ENCODE data around the gene DNAJB6. TPM values are rescaled to one million over a fixed set of nuclear protein-coding genes. Genes with fewer than 3 reads are reported as not detected.

DNAJB6 gene
- total RNA-seq, 1 experiment from 2014 or later = 124 TPM

DNA sequence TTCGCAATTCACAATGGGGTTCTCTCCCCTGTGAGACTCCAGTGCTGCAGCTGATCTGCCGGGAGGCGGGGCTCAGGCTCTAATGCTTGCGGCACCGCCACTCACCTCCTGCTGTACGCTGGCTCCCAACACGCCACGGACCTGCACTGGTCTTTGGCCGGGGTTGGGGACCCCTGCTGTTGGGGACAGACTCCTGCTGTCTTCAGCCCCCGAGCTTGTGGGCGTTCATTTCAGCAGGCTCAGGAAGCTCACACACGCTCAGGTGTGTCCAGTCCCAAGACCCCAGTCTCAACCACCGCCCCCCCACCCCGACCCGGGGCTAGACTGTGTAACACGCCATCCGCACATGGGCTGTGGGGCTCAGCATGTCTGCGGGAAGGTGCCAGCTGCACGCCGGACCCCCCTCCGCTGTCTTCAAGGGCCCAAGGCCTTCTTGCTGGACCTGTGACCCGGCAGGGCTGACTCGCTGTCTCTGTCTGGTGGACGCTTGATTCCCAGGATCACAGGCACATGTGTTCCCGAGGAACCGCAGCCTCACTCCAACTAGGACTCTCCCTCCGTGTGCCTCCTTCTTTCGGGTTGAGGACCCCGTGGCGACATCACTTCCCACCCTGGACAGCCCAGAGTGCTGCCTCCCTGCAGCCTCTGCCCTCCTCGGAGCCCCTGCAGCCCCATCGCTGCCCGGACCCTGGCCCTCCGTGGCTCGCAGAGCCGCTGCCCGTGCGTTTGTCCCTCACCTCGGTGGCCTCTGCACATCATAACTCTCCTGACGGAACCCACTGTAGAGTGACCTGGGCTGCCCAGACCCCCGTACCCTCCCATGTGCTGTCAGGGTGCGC lies 106.4 kb downstream of the DNAJB6 start:
- POLR2A ChIA-PET = no interaction called here

DNA sequence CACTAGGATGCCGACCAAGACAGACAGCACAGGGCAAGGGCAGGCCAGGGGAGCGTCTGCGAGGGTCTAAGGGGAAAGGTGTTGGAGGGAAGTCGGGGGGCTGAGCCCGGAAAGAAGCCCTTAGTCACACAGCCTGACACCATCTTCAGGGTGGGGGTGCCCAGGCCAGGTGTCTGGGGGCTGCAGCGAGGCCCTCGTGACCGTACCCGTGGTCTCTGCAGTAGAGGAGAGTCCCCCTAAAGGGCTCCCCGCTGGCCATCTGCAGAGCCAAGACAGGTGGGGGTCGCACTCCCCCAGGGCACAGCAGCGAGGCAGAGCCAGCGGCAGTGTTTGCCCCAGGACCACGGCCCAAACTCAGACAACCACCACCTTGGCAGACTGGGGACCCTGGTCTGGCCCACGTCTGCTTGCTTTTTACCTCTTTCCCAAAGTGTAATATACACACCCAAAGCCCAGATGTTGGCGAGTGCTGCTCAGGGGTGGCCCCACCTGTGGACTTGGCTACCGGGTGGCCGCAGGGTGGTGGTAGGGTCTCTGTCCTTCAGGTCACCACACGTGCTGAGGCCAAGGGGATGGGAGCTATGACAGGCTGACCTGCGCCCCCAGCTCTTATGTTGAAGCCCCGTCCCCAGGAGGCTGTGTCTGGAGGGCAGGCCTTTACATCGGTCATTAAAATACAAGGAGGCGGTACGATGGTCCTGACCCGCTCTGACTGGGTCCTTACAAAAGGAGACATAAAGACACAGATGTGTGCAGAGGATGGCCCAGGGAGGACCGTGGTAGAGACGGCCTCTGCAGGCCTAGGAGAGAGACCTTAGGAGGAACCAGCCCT lies 107.4 kb downstream of the DNAJB6 start:
- peaks cover 6% of the 10 kb centered on the region for H3K27me3 Mint-ChIP-seq (ENCODE audit: insufficient read depth, unreplicated experiment)
- no peak overlapping the region for H3K4me3 Mint-ChIP-seq (ENCODE audit: unreplicated experiment)
- H3K9me3 Mint-ChIP-seq (ENCODE audit: unreplicated experiment) = peaks cover 12% of the 10 kb centered on the region
- intact Hi-C loops (cut with micrococcal nuclease) = no loop called here
- ChIA-PET POLR2A (no interaction called here), CTCF (interaction anchor here (0.6 to 1.4 kb wide), 2 partner anchors 12 to 18 kb away, joined by 5 to 6 read pairs; no protein-coding TSS in a partner anchor)
- TF ChIP-seq, protein P1, sequence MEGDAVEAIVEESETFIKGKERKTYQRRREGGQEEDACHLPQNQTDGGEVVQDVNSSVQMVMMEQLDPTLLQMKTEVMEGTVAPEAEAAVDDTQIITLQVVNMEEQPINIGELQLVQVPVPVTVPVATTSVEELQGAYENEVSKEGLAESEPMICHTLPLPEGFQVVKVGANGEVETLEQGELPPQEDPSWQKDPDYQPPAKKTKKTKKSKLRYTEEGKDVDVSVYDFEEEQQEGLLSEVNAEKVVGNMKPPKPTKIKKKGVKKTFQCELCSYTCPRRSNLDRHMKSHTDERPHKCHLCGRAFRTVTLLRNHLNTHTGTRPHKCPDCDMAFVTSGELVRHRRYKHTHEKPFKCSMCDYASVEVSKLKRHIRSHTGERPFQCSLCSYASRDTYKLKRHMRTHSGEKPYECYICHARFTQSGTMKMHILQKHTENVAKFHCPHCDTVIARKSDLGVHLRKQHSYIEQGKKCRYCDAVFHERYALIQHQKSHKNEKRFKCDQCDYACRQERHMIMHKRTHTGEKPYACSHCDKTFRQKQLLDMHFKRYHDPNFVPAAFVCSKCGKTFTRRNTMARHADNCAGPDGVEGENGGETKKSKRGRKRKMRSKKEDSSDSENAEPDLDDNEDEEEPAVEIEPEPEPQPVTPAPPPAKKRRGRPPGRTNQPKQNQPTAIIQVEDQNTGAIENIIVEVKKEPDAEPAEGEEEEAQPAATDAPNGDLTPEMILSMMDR (IDR thresholded peaks at IDR 0.05; ENCODE audit: unreplicated experiment) = no peak
- H3K36me3 Mint-ChIP-seq (ENCODE audit: insufficient read depth, unreplicated experiment) = no peaks in the 10 kb centered on the region
- H3K27ac Mint-ChIP-seq (ENCODE audit: low read depth, unreplicated experiment) = no peak overlapping the region
- BruUV-seq (replicated peaks) = no TSS peak
- no peaks in the 10 kb centered on the region for H3K4me1 Mint-ChIP-seq (ENCODE audit: insufficient read depth, unreplicated experiment)
- no peak for DNase-seq (ENCODE audit: unreplicated experiment)

More for the DNA sequence above, 106.4 kb downstream of the DNAJB6 start:
- Mint-ChIP-seq H3K36me3 (ENCODE audit: insufficient read depth, unreplicated experiment) (no peaks in the 10 kb centered on the region), H3K4me1 (ENCODE audit: insufficient read depth, unreplicated experiment) (no peaks in the 10 kb centered on the region), H3K4me3 (ENCODE audit: unreplicated experiment) (no peak overlapping the region), H3K27me3 (ENCODE audit: insufficient read depth, unreplicated experiment) (peaks cover 9% of the 10 kb centered on the region), H3K9me3 (ENCODE audit: unreplicated experiment) (peaks cover 13% of the 10 kb centered on the region), H3K27ac (ENCODE audit: low read depth, unreplicated experiment) (no peak overlapping the region)
- TF ChIP-seq, protein P1 (IDR thresholded peaks at IDR 0.05; ENCODE audit: unreplicated experiment) = no peak
- BruUV-seq (replicated peaks) = no TSS peak
- CTCF ChIA-PET = interaction anchor here (0.6 to 1.4 kb wide), 3 partner anchors 11 to 17 kb away, joined by 3 to 6 read pairs (median 5); no protein-coding TSS in a partner anchor
- DNase-seq (ENCODE audit: unreplicated experiment) = no peak
- intact Hi-C loops (cut with micrococcal nuclease) = no loop called here

DNA sequence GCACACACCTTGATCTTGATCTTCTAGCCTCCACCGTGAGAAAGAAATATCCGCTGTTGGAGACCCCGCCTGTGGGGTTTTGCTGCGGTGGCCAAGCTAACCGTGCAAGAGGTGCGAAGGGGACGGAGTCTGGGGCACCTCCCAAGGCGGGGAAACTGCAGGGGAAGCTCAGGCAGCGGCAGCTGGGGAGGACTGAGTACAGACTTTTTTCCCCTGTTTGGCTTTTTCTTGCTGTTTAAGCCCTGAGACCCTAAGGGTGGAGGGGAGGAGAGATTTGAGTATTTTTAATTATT lies 108.0 kb downstream of the DNAJB6 start:
- peaks cover 7% of the 10 kb centered on the region for H3K9me3 Mint-ChIP-seq (ENCODE audit: unreplicated experiment)
- CTCF ChIA-PET = no interaction called here
- no peak for DNase-seq (ENCODE audit: unreplicated experiment)
- TF ChIP-seq, protein P1 (IDR thresholded peaks at IDR 0.05; ENCODE audit: unreplicated experiment) = no peak
- H3K27ac Mint-ChIP-seq (ENCODE audit: low read depth, unreplicated experiment) = no peak overlapping the region
- H3K4me1 Mint-ChIP-seq (ENCODE audit: insufficient read depth, unreplicated experiment) = no peaks in the 10 kb centered on the region
- intact Hi-C loops (cut with micrococcal nuclease) = no loop called here
- no peaks in the 10 kb centered on the region for H3K36me3 Mint-ChIP-seq (ENCODE audit: insufficient read depth, unreplicated experiment)
- BruUV-seq (replicated peaks) = no TSS peak
- POLR2A ChIA-PET = no interaction called here
- H3K4me3 Mint-ChIP-seq (ENCODE audit: unreplicated experiment) = no peak overlapping the region
- peaks cover under 1% of the 10 kb centered on the region for H3K27me3 Mint-ChIP-seq (ENCODE audit: insufficient read depth, unreplicated experiment)

DNA sequence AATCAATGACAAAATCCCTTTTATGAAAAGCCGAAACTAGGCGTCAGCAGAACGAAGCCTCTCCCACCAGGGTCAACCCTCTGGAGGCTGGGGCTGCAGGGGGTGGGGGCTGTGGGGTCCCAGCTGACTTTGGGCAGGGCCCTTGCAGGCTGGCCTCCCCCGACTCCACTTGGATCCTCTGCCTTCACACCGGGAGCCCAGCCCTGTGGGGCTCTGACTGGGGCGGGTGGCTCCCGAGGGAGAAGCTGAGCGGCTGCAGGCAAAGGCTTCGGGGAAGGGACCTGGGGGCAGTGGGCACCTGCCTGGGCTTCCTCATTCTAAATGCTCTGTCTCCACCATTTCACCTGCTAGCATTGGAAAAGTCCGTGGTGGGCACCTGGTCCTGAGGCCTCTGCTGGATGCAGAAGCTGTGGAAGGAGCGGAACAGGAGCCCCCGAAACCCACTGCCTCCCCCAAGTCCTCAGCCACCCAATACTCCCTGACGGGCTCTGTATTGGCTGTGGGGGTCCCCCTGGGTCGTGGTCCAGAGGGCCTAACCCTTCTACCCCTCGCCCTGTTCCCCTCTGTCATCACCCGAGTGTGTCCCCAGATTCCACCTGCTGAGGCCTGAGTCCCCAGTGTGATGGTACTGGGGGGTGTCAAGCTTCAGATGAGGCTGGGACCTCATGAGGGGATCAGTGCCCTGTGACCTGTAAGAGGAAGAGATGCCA lies 108.6 kb downstream of the DNAJB6 start:
- POLR2A ChIA-PET = no interaction called here

More for the DNA sequence above, 108.6 kb downstream of the DNAJB6 start:
- no peaks in the 10 kb centered on the region for H3K36me3 Mint-ChIP-seq (ENCODE audit: insufficient read depth, unreplicated experiment)
- intact Hi-C loops (cut with micrococcal nuclease) = no loop called here
- DNase-seq (ENCODE audit: unreplicated experiment) = no peak
- H3K4me3 Mint-ChIP-seq (ENCODE audit: unreplicated experiment) = no peak overlapping the region
- peaks cover under 1% of the 10 kb centered on the region for H3K9me3 Mint-ChIP-seq (ENCODE audit: unreplicated experiment)
- CTCF ChIA-PET = no interaction called here
- TF ChIP-seq, protein P1 (IDR thresholded peaks at IDR 0.05; ENCODE audit: unreplicated experiment) = no peak
- BruUV-seq (replicated peaks) = no TSS peak
- no peak overlapping the region for H3K27ac Mint-ChIP-seq (ENCODE audit: low read depth, unreplicated experiment)
- no peaks in the 10 kb centered on the region for H3K27me3 Mint-ChIP-seq (ENCODE audit: insufficient read depth, unreplicated experiment)
- no peaks in the 10 kb centered on the region for H3K4me1 Mint-ChIP-seq (ENCODE audit: insufficient read depth, unreplicated experiment)

Measured in MCF 10A (cell line).